H1 (cell line): ENCODE data around the gene MAP6. TPM values are rescaled to one million over a fixed set of nuclear protein-coding genes. Genes with fewer than 3 reads are reported as not detected.

Source experiments
- CTCF ChIA-PET: fragments of 300-600 bp; sonication (Branson Sonifier 250); formaldehyde crosslinking; loops from one replicate; lab custom pipeline; 2021; ENCODE audit not compliant: partially characterized antibody; lab: Charles Lee
- POLR2A ChIA-PET: fragments of 300-600 bp; sonication (Branson Sonifier 250); formaldehyde crosslinking; loops from one replicate; lab custom pipeline; 2021; ENCODE audit warnings: inconsistent platforms; ENCODE audit not compliant: partially characterized antibody; lab: Charles Lee
- DNase-seq, 2 experiments: peaks; one replicate each; pipeline versions ENCODE4 v3.0.0 to v3.0.0-alpha.2; 2010 to 2022; ENCODE audit warnings: low spot score in 2 of 2, low read depth in 1 of 2, mixed read lengths in 1 of 2
- FAIRE-seq: peaks from 2 replicates; lab custom pipeline; 2011; peaks lifted over from hg19 to GRCh38; lab: Jason Lieb, UNC
- H2AFZ ChIP-seq: 2 replicates; pipeline ENCODE4 v1.8.1; 2012; ENCODE audit warnings: low read length, inconsistent platforms
- H2AK5ac ChIP-seq: 2 replicates; pipeline ENCODE4 v1.6.1; 2013; ENCODE audit warnings: low read depth, low read length
- H2BK120ac ChIP-seq: replicated peaks from 2 replicates; pipeline ENCODE3; 2013; ENCODE audit warnings: low read depth, low read length, inconsistent platforms
- H2BK12ac ChIP-seq: 2 replicates; pipeline ENCODE4 v1.6.1; 2013; ENCODE audit warnings: low read depth, low read length
- H2BK15ac ChIP-seq: 2 replicates; pipeline ENCODE4 v1.6.1; 2013; ENCODE audit warnings: low read length
- H2BK20ac ChIP-seq: 2 replicates; pipeline ENCODE4 v1.6.1; 2013; ENCODE audit warnings: low read length
- H2BK5ac ChIP-seq: 2 replicates; pipeline ENCODE4 v1.6.1; 2013; ENCODE audit warnings: low read depth, low read length
- H3K14ac ChIP-seq: 2 replicates; pipeline ENCODE4 v1.6.1; 2013; ENCODE audit warnings: inconsistent platforms; ENCODE audit not compliant: insufficient read length
- H3K18ac ChIP-seq: 2 replicates; pipeline ENCODE4 v1.6.1; 2013; ENCODE audit warnings: low read length; ENCODE audit errors: extremely low read depth
- H3K23ac ChIP-seq: 2 replicates; pipeline ENCODE4 v1.6.1; 2013; ENCODE audit warnings: inconsistent platforms; ENCODE audit not compliant: insufficient read length
- H3K23me2 ChIP-seq: 2 replicates; pipeline ENCODE4 v1.6.1; 2013; ENCODE audit warnings: low read depth, low read length
- H3K27ac ChIP-seq: 2 replicates; pipeline ENCODE4 v1.6.1; 2011; ENCODE audit warnings: low read depth, low read length, inconsistent platforms
- H3K27me3 ChIP-seq, 4 experiments: replicated peaks in 1 of 4; 1 replicate in 1 of 4; 2 replicates in 3 of 4; pipeline versions ENCODE4 v1.6.1 to v1.8.1; 2011 to 2013; ENCODE audit warnings: low read length in 3 of 4, mild to moderate bottlenecking in 3 of 4, inconsistent platforms in 2 of 4, mixed read lengths in 2 of 4, moderate library complexity in 1 of 4; ENCODE audit not compliant: control insufficient read depth in 3 of 4, insufficient read depth in 3 of 4; ENCODE audit errors: extremely low read depth in 1 of 4
- H3K36me3 ChIP-seq, 4 experiments: 2 replicates each; pipeline versions ENCODE4 v1.6.1 to v1.8.1; 2011 to 2013; ENCODE audit warnings: mild to moderate bottlenecking in 4 of 4, low read length in 3 of 4, moderate library complexity in 2 of 4, control low read depth in 1 of 4, inconsistent platforms in 1 of 4; ENCODE audit not compliant: insufficient read depth in 4 of 4, control insufficient read depth in 2 of 4
- H3K4ac ChIP-seq: replicated peaks from 2 replicates; pipeline ENCODE3; 2013; ENCODE audit warnings: low read length, low read depth, mixed read lengths, inconsistent platforms; ENCODE audit not compliant: insufficient read length
- H3K4me1 ChIP-seq, 4 experiments: replicated peaks in 1 of 4; 1 replicate in 1 of 4; 2 replicates in 3 of 4; pipeline versions ENCODE4 v1.6.1 to v1.8.1; 2011 to 2013; ENCODE audit warnings: low read length in 3 of 4, inconsistent platforms in 2 of 4, mixed read lengths in 1 of 4; ENCODE audit not compliant: insufficient read depth in 4 of 4, control insufficient read depth in 3 of 4
- H3K4me2 ChIP-seq, 2 experiments: 2 replicates each; pipeline versions ENCODE4 v1.6.1 to v1.8.1; 2011 to 2013; ENCODE audit warnings: low read depth in 2 of 2, low read length in 2 of 2, control low read depth in 1 of 2, inconsistent platforms in 1 of 2, mild to moderate bottlenecking in 1 of 2; ENCODE audit not compliant: insufficient read depth in 1 of 2
- H3K4me3 ChIP-seq, 4 experiments: fragments of 200-600, 300-600 bp in 1 of 4; sonication (generic), shearing (Covaris generic), sonication (Bioruptor Twin) in 1 of 4; 2 replicates each; pipeline versions ENCODE4 v1.5.1 to v1.8.1; 2011 to 2016; ENCODE audit warnings: low read length in 4 of 4, low read depth in 3 of 4, control low read depth in 2 of 4, inconsistent platforms in 2 of 4, mild to moderate bottlenecking in 2 of 4, mixed read lengths in 1 of 4, moderate library complexity in 1 of 4; ENCODE audit not compliant: insufficient read depth in 2 of 4; ENCODE audit errors: extremely low read depth in 1 of 4
- H3K56ac ChIP-seq: replicated peaks from 2 replicates; pipeline ENCODE3; 2013; ENCODE audit warnings: low read depth, mild to moderate bottlenecking, mixed read lengths, low read length, inconsistent platforms; ENCODE audit not compliant: insufficient read length
- H3K79me1 ChIP-seq: 2 replicates; pipeline ENCODE4 v1.6.1; 2013; ENCODE audit warnings: low read depth, low read length, control low read depth
- H3K79me2 ChIP-seq, 2 experiments: 2 replicates each; pipeline versions ENCODE4 v1.6.1 to v1.8.1; 2012 to 2013; ENCODE audit warnings: low read length in 2 of 2, mild to moderate bottlenecking in 2 of 2, inconsistent platforms in 1 of 2; ENCODE audit not compliant: insufficient read depth in 2 of 2, control insufficient read depth in 1 of 2
- H3K9ac ChIP-seq, 4 experiments: replicated peaks in 1 of 4; 1 replicate in 1 of 4; 2 replicates in 3 of 4; pipeline versions ENCODE4 v1.6.1 to v1.8.1; 2011 to 2013; ENCODE audit warnings: low read depth in 3 of 4, low read length in 3 of 4, control low read depth in 2 of 4, mild to moderate bottlenecking in 2 of 4, moderate library complexity in 2 of 4, inconsistent platforms in 1 of 4; ENCODE audit errors: extremely low read depth in 1 of 4
- H3K9me3 ChIP-seq, 2 experiments: 2 replicates each; pipeline versions ENCODE4 v1.6.1 to v1.8.1; 2012 to 2013; ENCODE audit warnings: mild to moderate bottlenecking in 2 of 2, moderate library complexity in 2 of 2, control low read depth in 1 of 2, inconsistent platforms in 1 of 2, low read depth in 1 of 2, low read length in 1 of 2, mixed read lengths in 1 of 2; ENCODE audit not compliant: insufficient read depth in 2 of 2
- H4K20me1 ChIP-seq, 2 experiments: replicated peaks in 1 of 2; 2 replicates each; pipeline versions ENCODE3 to v1.8.1; 2011 to 2013; ENCODE audit warnings: inconsistent platforms in 2 of 2, low read length in 2 of 2, mild to moderate bottlenecking in 1 of 2; ENCODE audit not compliant: insufficient read depth in 2 of 2, control insufficient read depth in 1 of 2
- H4K5ac ChIP-seq: 2 replicates; pipeline ENCODE4 v1.6.1; 2013; ENCODE audit warnings: low read length, low read depth, mixed read lengths, inconsistent platforms; ENCODE audit not compliant: insufficient read length
- H4K8ac ChIP-seq: 2 replicates; pipeline ENCODE4 v1.8.0; 2013; ENCODE audit warnings: mild to moderate bottlenecking, moderate library complexity, low read length, inconsistent platforms; ENCODE audit not compliant: insufficient read depth; ENCODE audit errors: extremely low read depth
- H4K91ac ChIP-seq: replicated peaks from 2 replicates; pipeline ENCODE3; 2013; ENCODE audit warnings: low read length, mixed read lengths, inconsistent platforms; ENCODE audit not compliant: insufficient read length
- ATF2 ChIP-seq: IDR thresholded peaks from 2 replicates; pipeline ENCODE4 v1.6.1; 2012; ENCODE audit warnings: low read length, inconsistent platforms
- GABPA ChIP-seq: IDR thresholded peaks from 2 replicates; pipeline ENCODE4 v1.6.1; 2011; ENCODE audit warnings: mild to moderate bottlenecking, low read length, moderate library complexity, borderline replicate concordance; ENCODE audit not compliant: insufficient read depth
- RAD21 ChIP-seq, 2 experiments: IDR thresholded peaks in 1 of 2; conservative IDR thresholded peaks in 1 of 2; 2 replicates each; pipeline ENCODE4 v1.6.1; 2011; ENCODE audit warnings: low read depth in 2 of 2, low read length in 2 of 2, improper control_type of control experiment in 1 of 2, inconsistent platforms in 1 of 2, mild to moderate bottlenecking in 1 of 2, moderate library complexity in 1 of 2
- RXRA ChIP-seq: IDR thresholded peaks from 2 replicates; pipeline ENCODE4 v1.6.1; 2011; ENCODE audit warnings: low read depth, mild to moderate bottlenecking, low read length, moderate library complexity; ENCODE audit not compliant: insufficient read depth
- WGBS, 2 experiments: shearing (Covaris generic) in 1 of 2; methylation state at CpG; one replicate each; pipeline versions ENCODE4 v1.1.6 to v1.1.7; 2013 to 2015; ENCODE audit warnings: low lambda C conversion rate in 2 of 2, mixed read lengths in 2 of 2, inconsistent platforms in 1 of 2, low coverage in 1 of 2, missing lambda C conversion rate in 1 of 2; ENCODE audit not compliant: insufficient replicate concordance in 2 of 2, insufficient coverage in 1 of 2, insufficient read length in 1 of 2; ENCODE audit errors: extremely low coverage in 1 of 2, missing lambda C conversion rate in 1 of 2; 5-methylcytosine and 5-hydroxymethylcytosine counted together
- polyA plus RNA-seq, 7 experiments: library from polyadenylated mRNA; depleted of rRNA in 3 of 7; stranded (reverse) in 5 of 7; unstranded in 2 of 7; fragments of >200 nt in 5 of 7; fragments of 200-250 nt in 2 of 7; gene quantifications; 1 replicate in 5 of 7; 2 replicates in 1 of 7; 4 replicates in 1 of 7; pipeline versions ENCODE4 v1.2.1 to v1.2.3, GENCODE V29; 2011 to 2013; ENCODE audit warnings: missing spikeins in 2 of 7, mixed read lengths in 2 of 7
- total RNA-seq: library from RNA; stranded (reverse); fragmentation: NEBNext Ultra II Directional; extraction: Animal tissue kit (Norgen Biotek cat#: 25700); gene quantifications from 2 replicates; pipeline ENCODE4 v1.2.1, GENCODE V29; 2021

The MAP6 gene
- total and polyA plus RNA-seq, 2 of the 8 experiments (the other 6 are each of a cell fraction or from before 2014, with no cell fraction given): 0.54 to 0.89 TPM

- Histone ChIP-seq H3K23me2 (no peaks in the 10 kb centered on the region), H2BK5ac (no peak overlapping the region), H4K91ac (no peak overlapping the region), H3K18ac (no peak overlapping the region), H4K5ac (no peak overlapping the region), H3K4me1 (no peaks in the 10 kb centered on the region), H3K79me2 (no peaks in the 10 kb centered on the region), H4K20me1 (peaks cover 0 to 1% of the 10 kb centered on the region in 2 experiments), H2AK5ac (no peak overlapping the region), H3K27me3 (no peaks in the 10 kb centered on the region; a peak in 1 of 7 replicates), H3K23ac (no peak overlapping the region), H3K14ac (no peak overlapping the region), H3K9ac (no peak overlapping the region), H2BK20ac (no peak overlapping the region), H2BK12ac (no peak overlapping the region), H3K36me3 (no peaks in the 10 kb centered on the region), H3K9me3 (peaks cover 5% of the 10 kb centered on the region in 2 experiments; a peak in 1 of 4 replicates), H2BK120ac (no peak overlapping the region), H2AFZ (no peak overlapping the region), H3K4ac (no peak overlapping the region), H3K4me3 (no peak overlapping the region), H3K27ac (no peak overlapping the region), H2BK15ac (no peak overlapping the region), H4K8ac (no peak overlapping the region; the same call in 1 of the 2 replicates), H3K4me2 (no peak overlapping the region), H3K79me1 (no peaks in the 10 kb centered on the region), H3K56ac (no peak overlapping the region)
- WGBS, 2 experiments: 86% methylated on average over 17 of the region's 17 CpGs; no CpG with 5 or more reads in 1 of the 2 experiments
- ChIA-PET POLR2A (interaction anchor here (0.5 to 1.2 kb wide), 3 partner anchors 9 to 146 kb away, joined by 3 to 4 read pairs (median 3); no protein-coding TSS in a partner anchor), CTCF (interaction anchor here (0.7 to 3.0 kb wide), 7 partner anchors 8 to 80 kb away, joined by 3 to 16 read pairs (median 3); no protein-coding TSS in a partner anchor)
- no peak for DNase-seq
- no peak for FAIRE-seq
- TF ChIP-seq RAD21 (IDR thresholded peaks at IDR 0.05 in 1 of 2, conservative IDR thresholded peaks at IDR 0.05 in 1 of 2; ENCODE audit: low read depth in 2 of 2, low read length in 2 of 2): no peak
- TF ChIP-seq GABPA: no peak
- no peak for TF ChIP-seq RXRA
- no peak for TF ChIP-seq ATF2
Observed at GRCh38 chr11:75678620-75679259, 9.9 kb upstream of the MAP6 start.
